SU-DHL-6 (cell line): ENCODE measurements around the gene CCDC106.

Experiments
- H2AFZ ChIP-seq: fragments of 200-600 bp; sonication (generic); 2 replicates; pipeline ENCODE4 v1.6.1; 2014; ENCODE audit warnings: low read depth, mild to moderate bottlenecking, moderate library complexity, mixed read lengths, antibody characterized with exemption, low read length; ENCODE audit not compliant: severe bottlenecking
- H3F3A ChIP-seq: fragments of 200-600 bp; shearing (Covaris generic); 2 replicates; pipeline ENCODE4 v1.6.0; 2016; ENCODE audit warnings: antibody characterized with exemption, mild to moderate bottlenecking; ENCODE audit not compliant: insufficient read depth
- H3K27ac ChIP-seq: fragments of 200-600 bp; sonication (generic); 2 replicates; pipeline ENCODE4 v1.5.1; 2016; ENCODE audit warnings: low read depth, mild to moderate bottlenecking, low read length, moderate library complexity, mixed read lengths
- H3K27me3 ChIP-seq: fragments of 200-600 bp; sonication (generic), shearing (Covaris generic); 2 replicates; pipeline ENCODE4 v1.6.0; 2014; ENCODE audit warnings: mild to moderate bottlenecking, low read length
- H3K36me3 ChIP-seq: fragments of 200-600 bp; sonication (generic); 2 replicates; pipeline ENCODE4 v1.6.1; 2014; ENCODE audit warnings: mild to moderate bottlenecking, low read length, mixed read lengths
- H3K4me2 ChIP-seq: fragments of 300-600, 200-600 bp; shearing (Covaris generic), sonication (generic); 2 replicates; pipeline ENCODE4 v1.6.0; 2014; ENCODE audit warnings: low read length, low read depth, mild to moderate bottlenecking; ENCODE audit not compliant: poor library complexity, severe bottlenecking
- H3K4me3 ChIP-seq: fragments of 200-600 bp; sonication (generic); 2 replicates; pipeline ENCODE4 v1.5.1; 2014; ENCODE audit warnings: antibody characterized with exemption, low read length, mild to moderate bottlenecking, mixed read lengths; ENCODE audit not compliant: insufficient read depth, poor library complexity, severe bottlenecking
- H3K79me2 ChIP-seq: fragments of 200-600 bp; sonication (generic); 2 replicates; pipeline ENCODE4 v1.6.1; 2014; ENCODE audit warnings: mild to moderate bottlenecking, low read length, moderate library complexity; ENCODE audit not compliant: insufficient read depth
- H3K9ac ChIP-seq: fragments of 200-600 bp; sonication (generic); 2 replicates; pipeline ENCODE4 v1.7.0; 2014; ENCODE audit warnings: mild to moderate bottlenecking, low read length
- H3K9me2 ChIP-seq: fragments of 200-600 bp; sonication (generic); replicated peaks from 2 replicates; pipeline ENCODE4 v1.6.1; 2014; ENCODE audit warnings: low read length; ENCODE audit not compliant: insufficient read depth
- H3K9me3 ChIP-seq: fragments of 200-600 bp; sonication (generic); 2 replicates; pipeline ENCODE4 v1.6.1; 2014; ENCODE audit warnings: low read length, mixed read lengths; ENCODE audit not compliant: insufficient read depth
- H4K20me1 ChIP-seq: fragments of 200-600 bp; sonication (generic); 2 replicates; pipeline ENCODE4 v1.6.1; 2014; ENCODE audit warnings: low read depth, mild to moderate bottlenecking, antibody characterized with exemption, low read length, moderate library complexity, mixed read lengths
- CTCF ChIP-seq: fragments of 200-600 bp; sonication (generic); IDR thresholded peaks from one replicate; pipeline ENCODE4 v1.5.1; 2017; ENCODE audit warnings: antibody characterized with exemption, mild to moderate bottlenecking, low read length, moderate library complexity; ENCODE audit not compliant: insufficient read depth, poor library complexity, severe bottlenecking
- EZH2phosphoT487 ChIP-seq: fragments of 200-600 bp; sonication (generic), shearing (Covaris generic); conservative IDR thresholded peaks from 2 replicates; pipeline ENCODE4 v1.6.1; 2018; ENCODE audit warnings: mild to moderate bottlenecking, antibody characterized with exemption, low read length, moderate library complexity, mixed read lengths

Gene CCDC106

DNA sequence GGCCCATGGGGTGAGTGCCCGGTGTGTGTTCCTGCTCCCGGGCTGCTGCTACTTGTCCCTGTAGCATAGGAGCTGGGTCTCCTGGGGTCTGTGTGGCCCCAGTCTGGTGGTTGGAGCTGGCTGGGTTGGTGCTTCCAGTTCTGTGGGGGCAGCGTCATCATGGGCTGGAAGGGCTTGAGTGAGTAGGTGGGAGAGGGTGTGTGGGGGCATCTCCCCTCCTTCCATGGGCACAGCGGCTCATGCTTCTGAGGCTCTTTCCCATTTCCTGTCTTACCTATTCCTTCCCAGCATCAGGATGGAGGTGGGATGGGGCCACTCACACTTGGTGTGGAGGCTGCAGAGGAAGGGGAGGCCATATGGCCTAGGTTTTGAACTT lies 19.0 kb downstream of the CCDC106 start:
- Histone ChIP-seq H3K36me3 (peaks cover 11% of the 10 kb centered on the region; the same call in 1 of the 2 replicates), H4K20me1 (peaks cover 13% of the 10 kb centered on the region; the same call in 1 of the 2 replicates), H3K9me2 (no peaks in the 10 kb centered on the region), H3F3A (0 out of 2 replicates have a peak, but pooled peaks cover 2% of the 10 kb centered on the region), H3K27me3 (no peaks in the 10 kb centered on the region), H3K9me3 (no peaks in the 10 kb centered on the region), H3K9ac (no peak overlapping the region), H3K79me2 (peaks cover 91% of the 10 kb centered on the region), H3K4me2 (no peak overlapping the region), H3K27ac (no peak overlapping the region), H3K4me3 (no peak overlapping the region), H2AFZ (no peak overlapping the region)
- TF ChIP-seq EZH2phosphoT487 = no peak
- TF ChIP-seq CTCF = no peak

DNA sequence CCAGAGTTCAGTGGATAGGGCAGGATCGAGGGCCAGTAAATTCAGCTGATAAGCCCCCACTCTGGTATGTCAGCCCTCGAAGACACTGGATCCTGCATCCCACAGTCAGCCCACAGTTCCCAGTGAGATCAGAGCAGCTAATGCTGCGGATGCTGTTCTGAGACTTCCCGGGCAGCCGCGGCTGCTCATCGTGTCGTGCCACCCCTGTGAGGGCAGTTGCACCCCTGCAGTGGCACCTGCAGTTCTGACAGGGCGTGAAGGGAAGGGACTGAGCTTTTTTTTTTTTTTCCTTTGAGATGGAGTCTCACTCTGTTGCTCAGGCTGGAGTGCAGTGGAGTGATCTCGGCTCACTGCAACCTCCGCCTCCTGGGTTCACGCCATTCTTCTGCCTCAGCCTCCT lies 19.5 kb downstream of the CCDC106 start:
- Histone ChIP-seq H3K9me2 (no peaks in the 10 kb centered on the region), H4K20me1 (peaks cover 16% of the 10 kb centered on the region), H3K4me3 (no peak overlapping the region), H3K9me3 (no peaks in the 10 kb centered on the region), H3F3A (peaks cover 7% of the 10 kb centered on the region; the same call in 1 of the 2 replicates), H3K4me2 (no peak overlapping the region), H3K79me2 (peaks cover 91% of the 10 kb centered on the region), H3K27ac (no peak overlapping the region), H3K36me3 (peaks cover 16% of the 10 kb centered on the region), H2AFZ (no peak overlapping the region), H3K27me3 (no peaks in the 10 kb centered on the region), H3K9ac (no peak overlapping the region)
- TF ChIP-seq CTCF = no peak
- no peak for TF ChIP-seq EZH2phosphoT487

DNA sequence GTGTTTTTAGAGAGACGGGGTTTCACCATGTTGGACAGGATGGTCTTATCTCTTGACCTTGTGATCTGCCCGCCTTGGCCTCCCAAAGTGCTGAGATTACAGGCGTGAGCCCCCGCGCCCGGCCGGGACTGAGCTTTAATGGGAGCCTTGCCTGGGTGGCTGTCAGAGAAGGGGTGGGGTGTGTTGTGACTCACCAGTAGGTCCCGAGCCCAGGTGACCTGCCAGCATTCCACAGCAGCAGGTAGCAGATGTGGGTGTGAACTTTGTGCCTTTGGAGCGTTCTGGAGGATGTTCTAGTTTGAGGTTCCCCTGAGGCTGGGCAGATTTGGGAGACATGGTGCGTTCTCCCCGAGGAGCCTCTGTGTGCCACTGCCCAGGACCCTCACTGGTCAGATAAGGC lies 19.9 kb downstream of the CCDC106 start:
- no peaks in the 10 kb centered on the region for H3K27me3 ChIP-seq
- H3K4me2 ChIP-seq = no peak overlapping the region
- H3K36me3 ChIP-seq = peaks cover 16% of the 10 kb centered on the region
- H3F3A ChIP-seq = peaks cover 10% of the 10 kb centered on the region; the same call in 1 of the 2 replicates
- H3K9me3 ChIP-seq = no peaks in the 10 kb centered on the region
- no peak overlapping the region for H3K9ac ChIP-seq
- no peak overlapping the region for H3K27ac ChIP-seq
- no peaks in the 10 kb centered on the region for H3K9me2 ChIP-seq
- H4K20me1 ChIP-seq = peaks cover 16% of the 10 kb centered on the region
- H3K4me3 ChIP-seq = no peak overlapping the region
- H3K79me2 ChIP-seq = peaks cover 91% of the 10 kb centered on the region
- no peak for TF ChIP-seq CTCF
- no peak for TF ChIP-seq EZH2phosphoT487
- H2AFZ ChIP-seq = no peak overlapping the region
